ENCODE measurements around the gene APBB1IP.

- TF ChIP-seq CTCF (IDR thresholded peaks at IDR 0.05) (no peak), ELF4 (CRISPR knock-in tag; IDR thresholded peaks at IDR 0.05; ENCODE audit: low read depth) (no peak)
These were observed 81.7 kb downstream of the APBB1IP start for GRCh38 chr10:26519803-26520202.
